Panc1 (cell line): ENCODE measurements around the gene IFNAR1.

Experiments
- CTCF ChIP-seq: fragments of 450-650 bp; IDR thresholded peaks from 2 replicates; pipeline ENCODE4 v1.5.1; 2017; ENCODE audit warnings: mild to moderate bottlenecking
- POLR2AphosphoS5 ChIP-seq: IDR thresholded peaks from 2 replicates; pipeline ENCODE4 v1.6.1; 2012; ENCODE audit warnings: mild to moderate bottlenecking, low read depth, low read length, moderate library complexity
- REST ChIP-seq, 2 experiments: IDR thresholded peaks; 2 replicates each; pipeline ENCODE4 v1.6.1; 2011 to 2012; ENCODE audit warnings: low read depth in 2 of 2, control low read depth in 1 of 2, low read length in 1 of 2, mild to moderate bottlenecking in 1 of 2, moderate library complexity in 1 of 2; ENCODE audit not compliant: insufficient read depth in 1 of 2
- SIN3A ChIP-seq: IDR thresholded peaks from 2 replicates; pipeline ENCODE4 v1.6.1; 2012; ENCODE audit warnings: low read depth, mild to moderate bottlenecking, low read length, moderate library complexity, borderline replicate concordance; ENCODE audit not compliant: insufficient read depth

- TF ChIP-seq CTCF = no peak
- no peak for TF ChIP-seq POLR2AphosphoS5
- TF ChIP-seq REST (IDR thresholded peaks at IDR 0.05; ENCODE audit: insufficient read depth in 1 of 2, low read depth in 2 of 2, low read length in 1 of 2) = no peak
- no peak for TF ChIP-seq SIN3A
These were observed 44.8 kb downstream of the IFNAR1 start for GRCh38 chr21:33369586-33369985.
